ENCODE results near the gene CHI3L1.

The CHI3L1 gene

GRCh38 chr1:203169770-203170520 lies 16.6 kb downstream of the CHI3L1 start:
- DNase-seq (ENCODE audit: extremely low read depth in 1 of 2, low read depth in 1 of 2) = no peak

GRCh38 chr1:203168991-203169390 lies 17.5 kb downstream of the CHI3L1 start:
- DNase-seq (ENCODE audit: extremely low read depth in 1 of 2, low read depth in 1 of 2) = no peak

- no peak for DNase-seq (ENCODE audit: extremely low read depth in 1 of 2, low read depth in 1 of 2)
Observed at GRCh38 chr1:203168256-203168786, 18.2 kb downstream of the CHI3L1 start.

- DNase-seq (ENCODE audit: extremely low read depth in 1 of 2, low read depth in 1 of 2) = no peak
Observed at GRCh38 chr1:203167913-203168200, 18.6 kb downstream of the CHI3L1 start.

- no peak for DNase-seq (ENCODE audit: extremely low read depth in 1 of 2, low read depth in 1 of 2)
Observed at GRCh38 chr1:203167026-203167912, 19.2 kb downstream of the CHI3L1 start.

GRCh38 chr1:203166192-203166940 lies 20.1 kb downstream of the CHI3L1 start:
- DNase-seq (ENCODE audit: extremely low read depth in 1 of 2, low read depth in 1 of 2) = no peak

- DNase-seq (ENCODE audit: extremely low read depth in 1 of 2, low read depth in 1 of 2) = no peak
Observed at GRCh38 chr1:203165800-203166161, 20.7 kb downstream of the CHI3L1 start.

- no peak for DNase-seq (ENCODE audit: extremely low read depth in 1 of 2, low read depth in 1 of 2)
Observed at GRCh38 chr1:203165101-203165799, 21.3 kb downstream of the CHI3L1 start.

GRCh38 chr1:203163891-203164635 lies 22.4 kb downstream of the CHI3L1 start:
- DNase-seq (ENCODE audit: extremely low read depth in 1 of 2, low read depth in 1 of 2) = no peak

- no peak for DNase-seq (ENCODE audit: extremely low read depth in 1 of 2, low read depth in 1 of 2)
Observed at GRCh38 chr1:203162403-203162802, 24.1 kb downstream of the CHI3L1 start.

GRCh38 chr1:203161703-203162102 lies 24.8 kb downstream of the CHI3L1 start:
- DNase-seq (ENCODE audit: extremely low read depth in 1 of 2, low read depth in 1 of 2) = no peak

- DNase-seq (ENCODE audit: extremely low read depth in 1 of 2, low read depth in 1 of 2) = no peak
Observed at GRCh38 chr1:203161175-203161574, 25.3 kb downstream of the CHI3L1 start.

- DNase-seq (ENCODE audit: extremely low read depth in 1 of 2, low read depth in 1 of 2) = no peak
Observed at GRCh38 chr1:203159844-203160243, 26.7 kb downstream of the CHI3L1 start.

GRCh38 chr1:203158960-203159665 lies 27.4 kb downstream of the CHI3L1 start:
- no peak for DNase-seq (ENCODE audit: extremely low read depth in 1 of 2, low read depth in 1 of 2)

- DNase-seq (ENCODE audit: extremely low read depth in 1 of 2, low read depth in 1 of 2) = no peak
Observed at GRCh38 chr1:203158423-203158822, 28.1 kb downstream of the CHI3L1 start.

- no peak for DNase-seq (ENCODE audit: extremely low read depth in 1 of 2, low read depth in 1 of 2)
Observed at GRCh38 chr1:203156280-203156679, 30.2 kb downstream of the CHI3L1 start.

GRCh38 chr1:203153989-203154821 lies 32.3 kb downstream of the CHI3L1 start:
- DNase-seq (ENCODE audit: extremely low read depth in 1 of 2, low read depth in 1 of 2) = no peak
